Measurements from ENCODE around the gene CD209. TPM values are rescaled to one million over a fixed set of nuclear protein-coding genes. Genes with fewer than 3 reads are reported as not detected.

The CD209 gene
- total and polyA plus RNA-seq, 3 donors from 2014 or later, result 0.55 to 5.0 (median 0.74) TPM

Other genes starting within 250 kb of the CD209 start
- 10 to 100 TPM; 28.7 to 35.9 TPM for gene ZNF358, start 231.4 kb downstream of the CD209 start, total RNA-seq
- gene ZNF358, start 231.4 kb downstream of the CD209 start, polyA plus RNA-seq (ENCODE audit: insufficient read depth, low read depth, low replicate concordance), result 21.0 TPM
- 10 to 100 TPM; 17.7 to 26.9 TPM for gene MCOLN1, start 224.9 kb downstream of the CD209 start, total RNA-seq
- gene MCOLN1, start 224.9 kb downstream of the CD209 start, polyA plus RNA-seq (ENCODE audit: insufficient read depth, low read depth, low replicate concordance), result 15.2 TPM
- gene PNPLA6, start 211.8 kb downstream of the CD209 start, total RNA-seq, result 100 to 1,000 TPM; 109 to 143 TPM
- gene PNPLA6, start 211.8 kb downstream of the CD209 start, polyA plus RNA-seq (ENCODE audit: insufficient read depth, low read depth, low replicate concordance), result 153 TPM
- gene CAMSAP3, start 151.7 kb downstream of the CD209 start, total RNA-seq, result 100 to 1,000 TPM in 1 of 2 donors, 10 to 100 TPM in 1; 64.7 to 104 TPM
- gene CAMSAP3, start 151.7 kb downstream of the CD209 start, polyA plus RNA-seq (ENCODE audit: insufficient read depth, low read depth, low replicate concordance), result 32.4 TPM
- 100 to 1,000 TPM in 1 of 2 donors, 10 to 100 TPM in 1; 97.2 to 128 TPM for gene XAB2, start 118.0 kb downstream of the CD209 start, total RNA-seq
- gene XAB2, start 118.0 kb downstream of the CD209 start, polyA plus RNA-seq (ENCODE audit: insufficient read depth, low read depth, low replicate concordance), result 90.3 TPM
- gene PET100, start 117.7 kb downstream of the CD209 start, total RNA-seq, result 10 to 100 TPM; 25.3 to 26.9 TPM
- 64.0 TPM for gene PET100, start 117.7 kb downstream of the CD209 start, polyA plus RNA-seq (ENCODE audit: insufficient read depth, low read depth, low replicate concordance)
- gene PCP2, start 113.8 kb downstream of the CD209 start, total RNA-seq, result 100 to 1,000 TPM in 1 of 2 donors, 10 to 100 TPM in 1; 38.2 to 130 TPM
- gene PCP2, start 113.8 kb downstream of the CD209 start, polyA plus RNA-seq (ENCODE audit: insufficient read depth, low read depth, low replicate concordance), result 164 TPM
- gene STXBP2, start 110.4 kb downstream of the CD209 start, total RNA-seq, result 100 to 1,000 TPM; 155 to 156 TPM
- 135 TPM for gene STXBP2, start 110.4 kb downstream of the CD209 start, polyA plus RNA-seq (ENCODE audit: insufficient read depth, low read depth, low replicate concordance)
- not detected for gene RETN, start 78.5 kb downstream of the CD209 start, total RNA-seq
- gene RETN, start 78.5 kb downstream of the CD209 start, polyA plus RNA-seq (ENCODE audit: insufficient read depth, low read depth, low replicate concordance), result 1.9 TPM
- gene MCEMP1, start 70.4 kb downstream of the CD209 start, total RNA-seq, result not detected
- gene MCEMP1, start 70.4 kb downstream of the CD209 start, polyA plus RNA-seq (ENCODE audit: insufficient read depth, low read depth, low replicate concordance), result not detected
- 100 to 1,000 TPM; 194 to 226 TPM for gene TRAPPC5, start 66.7 kb downstream of the CD209 start, total RNA-seq
- gene TRAPPC5, start 66.7 kb downstream of the CD209 start, polyA plus RNA-seq (ENCODE audit: insufficient read depth, low read depth, low replicate concordance), result 214 TPM
- under 1 TPM; 0.79 to 0.87 TPM for gene FCER2, start 45.4 kb downstream of the CD209 start, total RNA-seq
- gene FCER2, start 45.4 kb downstream of the CD209 start, polyA plus RNA-seq (ENCODE audit: insufficient read depth, low read depth, low replicate concordance), result 1.1 TPM
- 1 to 10 TPM in 1 of 2 donors, not detected in 1; 1.2 TPM for gene CLEC4G, start 15.4 kb downstream of the CD209 start, total RNA-seq
- 0.71 TPM for gene CLEC4G, start 15.4 kb downstream of the CD209 start, polyA plus RNA-seq (ENCODE audit: insufficient read depth, low read depth, low replicate concordance)
- gene CLEC4M, start 15.7 kb upstream of the CD209 start, total RNA-seq, result 10 to 100 TPM in 1 of 2 donors, 1 to 10 TPM in 1; 9.4 to 14.9 TPM
- 14.5 TPM for gene CLEC4M, start 15.7 kb upstream of the CD209 start, polyA plus RNA-seq (ENCODE audit: insufficient read depth, low read depth, low replicate concordance)
- gene EVI5L, start 82.7 kb upstream of the CD209 start, total RNA-seq, result 10 to 100 TPM; 45.8 to 68.9 TPM
- gene EVI5L, start 82.7 kb upstream of the CD209 start, polyA plus RNA-seq (ENCODE audit: insufficient read depth, low read depth, low replicate concordance), result 69.3 TPM
- 1 to 10 TPM; 2.9 to 3.3 TPM for gene PRR36, start 126.9 kb upstream of the CD209 start, total RNA-seq
- 0.50 TPM for gene PRR36, start 126.9 kb upstream of the CD209 start, polyA plus RNA-seq (ENCODE audit: insufficient read depth, low read depth, low replicate concordance)
- gene LRRC8E, start 141.0 kb upstream of the CD209 start, total RNA-seq, result 1 to 10 TPM in 1 of 2 donors, under 1 TPM in 1; 0.79 to 1.4 TPM
- 0.92 TPM for gene LRRC8E, start 141.0 kb upstream of the CD209 start, polyA plus RNA-seq (ENCODE audit: insufficient read depth, low read depth, low replicate concordance)
- 10 to 100 TPM; 30.6 to 44.0 TPM for gene MAP2K7, start 156.3 kb upstream of the CD209 start, total RNA-seq
- 34.8 TPM for gene MAP2K7, start 156.3 kb upstream of the CD209 start, polyA plus RNA-seq (ENCODE audit: insufficient read depth, low read depth, low replicate concordance)
- gene TGFBR3L, start 167.3 kb upstream of the CD209 start, total RNA-seq, result 1 to 10 TPM in 1 of 2 donors, not detected in 1; 2.2 TPM
- gene TGFBR3L, start 167.3 kb upstream of the CD209 start, polyA plus RNA-seq (ENCODE audit: insufficient read depth, low read depth, low replicate concordance), result 1.2 TPM
- 10 to 100 TPM; 72.5 to 88.6 TPM for gene SNAPC2, start 172.8 kb upstream of the CD209 start, total RNA-seq
- gene SNAPC2, start 172.8 kb upstream of the CD209 start, polyA plus RNA-seq (ENCODE audit: insufficient read depth, low read depth, low replicate concordance), result 51.9 TPM
- gene CTXN1, start 178.6 kb upstream of the CD209 start, total RNA-seq, result 10 to 100 TPM; 40.1 to 67.2 TPM
- gene CTXN1, start 178.6 kb upstream of the CD209 start, polyA plus RNA-seq (ENCODE audit: insufficient read depth, low read depth, low replicate concordance), result 19.4 TPM
- 10 to 100 TPM; 68.0 to 71.2 TPM for gene TIMM44, start 196.1 kb upstream of the CD209 start, total RNA-seq
- gene TIMM44, start 196.1 kb upstream of the CD209 start, polyA plus RNA-seq (ENCODE audit: insufficient read depth, low read depth, low replicate concordance), result 33.8 TPM